GM19099 (cell line): ENCODE measurements around the gene HACL1.

Experiments used
- POLR2A ChIP-seq: IDR thresholded peaks from 3 replicates; pipeline ENCODE4 v1.6.1; 2011; ENCODE audit warnings: low read depth; ENCODE audit not compliant: insufficient read length; ENCODE audit errors: extremely low read depth

HACL1 gene

GRCh38 chr3:15633766-15634598 lies 32.6 kb upstream of the HACL1 start:
- no peak for TF ChIP-seq POLR2A

- TF ChIP-seq POLR2A, result no peak
These were observed 31.8 kb upstream of the HACL1 start for GRCh38 chr3:15633159-15633558.

GRCh38 chr3:15632212-15632580 lies 30.8 kb upstream of the HACL1 start:
- TF ChIP-seq POLR2A, result no peak

GRCh38 chr3:15631426-15632211 lies 30.2 kb upstream of the HACL1 start:
- TF ChIP-seq POLR2A, result no peak

- TF ChIP-seq POLR2A, result no peak
These were observed 29.4 kb upstream of the HACL1 start for GRCh38 chr3:15630646-15631350.

GRCh38 chr3:15629860-15630597 lies 28.7 kb upstream of the HACL1 start:
- TF ChIP-seq POLR2A, result no peak

GRCh38 chr3:15628967-15629366 lies 27.6 kb upstream of the HACL1 start:
- no peak for TF ChIP-seq POLR2A

- no peak for TF ChIP-seq POLR2A
These were observed 22.4 kb upstream of the HACL1 start for GRCh38 chr3:15623535-15624440.

- TF ChIP-seq POLR2A, result no peak
These were observed 14.7 kb upstream of the HACL1 start for GRCh38 chr3:15616053-15616452.

- TF ChIP-seq POLR2A, result no peak
These were observed 13.6 kb upstream of the HACL1 start for GRCh38 chr3:15614958-15615357.

- TF ChIP-seq POLR2A, result no peak
These were observed 10.6 kb upstream of the HACL1 start for GRCh38 chr3:15612001-15612400.

- no peak for TF ChIP-seq POLR2A
These were observed 9.6 kb upstream of the HACL1 start for GRCh38 chr3:15611018-15611417.

- TF ChIP-seq POLR2A, result no peak
These were observed 8.9 kb upstream of the HACL1 start for GRCh38 chr3:15610082-15610759.
